GM12878 (cell line): Measurements from ENCODE around the gene FOXK1. TPM values are rescaled to one million over a fixed set of nuclear protein-coding genes. Genes with fewer than 3 reads are reported as not detected.

Source experiments
- ATAC-seq: fragments of 200-7000 bp; cut with Tn5 transposase; 3 replicates; pipeline ENCODE4 v1.9.1; 2020; ENCODE audit warnings: mild to moderate bottlenecking, moderate library complexity
- BruUV-seq: library from RNA; stranded (reverse); fragments of 400-500 nt; replicated peaks from 2 replicates; lab custom pipeline; 2021; lab: Mats Ljungman, UMichigan
- CTCF ChIA-PET: fragments of 300-600 bp; sonication (Branson Sonifier 250); formaldehyde crosslinking; extraction: SDS; loops from one replicate; lab custom pipeline; 2021; ENCODE audit warnings: inconsistent platforms; lab: Yijun Ruan, JAX
- POLR2A ChIA-PET: fragments of 350-600 bp; formaldehyde crosslinking; extraction: SDS; loops from one replicate; lab custom pipeline; 2021; ENCODE audit warnings: inconsistent platforms; lab: Charles Lee
- RAD21 ChIA-PET: fragments of 300-600 bp; sonication (Branson Sonifier 250); formaldehyde crosslinking; loops from one replicate; lab custom pipeline; 2023; ENCODE audit warnings: antibody characterized with exemption; ENCODE audit not compliant: unreplicated experiment; lab: Charles Lee
- SMC1A ChIA-PET: fragments of 300-600 bp; sonication (Branson Sonifier 250); formaldehyde crosslinking; loops from one replicate; lab custom pipeline; 2023; ENCODE audit not compliant: unreplicated experiment, uncharacterized antibody; lab: Charles Lee
- DNase-seq: peaks from one replicate; pipeline ENCODE4 v3.0.0-alpha.2; 2011; ENCODE audit warnings: low read depth, low spot score
- FAIRE-seq: peaks from 3 replicates; lab custom pipeline; 2011; peaks lifted over from hg19 to GRCh38; lab: Jason Lieb, UNC
- H2AFZ ChIP-seq: 2 replicates; pipeline ENCODE4 v1.6.0; 2011; ENCODE audit warnings: low read depth, low read length, control low read depth; ENCODE audit not compliant: control insufficient read depth
- H3K27ac ChIP-seq: 2 replicates; pipeline ENCODE4 v1.5.1; 2011; ENCODE audit warnings: control low read depth; ENCODE audit not compliant: control insufficient read depth, insufficient read depth
- H3K27me3 ChIP-seq, 2 experiments: replicated peaks in 1 of 2; 2 replicates each; pipeline versions ENCODE4 v1.6.0 to v1.6.1; 2011; ENCODE audit warnings: low read length in 1 of 2; ENCODE audit not compliant: control insufficient read depth in 2 of 2, insufficient read depth in 2 of 2
- H3K36me3 ChIP-seq, 2 experiments: 2 replicates each; pipeline ENCODE4 v1.5.1; 2011; ENCODE audit warnings: low read length in 1 of 2; ENCODE audit not compliant: control insufficient read depth in 2 of 2, insufficient read depth in 2 of 2
- H3K4me1 ChIP-seq: 2 replicates; pipeline ENCODE4 v1.6.1; 2011; ENCODE audit warnings: mild to moderate bottlenecking, low read length, moderate library complexity, mixed read lengths; ENCODE audit not compliant: control insufficient read depth, insufficient read depth
- H3K4me2 ChIP-seq: 2 replicates; pipeline ENCODE4 v1.6.0; 2011; ENCODE audit warnings: control low read depth; ENCODE audit not compliant: control insufficient read depth, insufficient read depth
- H3K4me3 ChIP-seq: fragments of 200-600 bp; sonication (generic); 2 replicates; pipeline ENCODE4 v1.5.1; 2016
- H3K79me2 ChIP-seq: 2 replicates; pipeline ENCODE4 v1.6.0; 2011; ENCODE audit warnings: low read length; ENCODE audit not compliant: control insufficient read depth, insufficient read depth
- H3K9ac ChIP-seq: 2 replicates; pipeline ENCODE4 v1.8.0; 2011; ENCODE audit warnings: low read length, control low read depth, mixed read lengths; ENCODE audit not compliant: control insufficient read depth, insufficient read depth
- H3K9me3 ChIP-seq: replicated peaks from 3 replicates; pipeline ENCODE4 v1.5.1; 2011; ENCODE audit warnings: mild to moderate bottlenecking, low read length; ENCODE audit not compliant: control insufficient read depth, insufficient read depth
- H4K20me1 ChIP-seq: 2 replicates; pipeline ENCODE4 v1.6.0; 2011; ENCODE audit not compliant: control insufficient read depth, insufficient read depth
- BMI1 ChIP-seq: fragments of 450-650 bp; IDR thresholded peaks from 2 replicates; pipeline ENCODE4 v1.6.1; 2016; ENCODE audit warnings: mild to moderate bottlenecking, moderate library complexity, borderline replicate concordance
- ESRRA ChIP-seq: IDR thresholded peaks from 2 replicates; pipeline ENCODE4 v1.6.1; 2012; ENCODE audit warnings: mild to moderate bottlenecking, low read length, improper control_type of control experiment
- HDAC2 ChIP-seq: fragments of 200-600 bp; sonication (generic); IDR thresholded peaks from 2 replicates; pipeline ENCODE4 v1.6.1; 2017
- IRF4 ChIP-seq: IDR thresholded peaks from 2 replicates; pipeline ENCODE4 v1.6.1; 2011; ENCODE audit warnings: low read depth, low read length
- IRF5 ChIP-seq: fragments of 450-650 bp; IDR thresholded peaks from 2 replicates; pipeline ENCODE4 v1.6.1; 2017; ENCODE audit warnings: borderline replicate concordance
- LARP7 ChIP-seq: fragments of 450-650 bp; IDR thresholded peaks from 2 replicates; pipeline ENCODE4 v1.6.1; 2017; ENCODE audit warnings: mild to moderate bottlenecking
- MTA2 ChIP-seq: fragments of 450-650 bp; IDR thresholded peaks from 2 replicates; pipeline ENCODE4 v1.6.1; 2016; ENCODE audit warnings: low read depth, mild to moderate bottlenecking, moderate library complexity
- MXI1 ChIP-seq: fragments of 150-350 bp; IDR thresholded peaks from 2 replicates; pipeline ENCODE4 v1.6.1; 2011; ENCODE audit warnings: low read depth, mild to moderate bottlenecking, inconsistent platforms, low read length, improper control_type of control experiment
- MYC ChIP-seq: IDR thresholded peaks from 2 replicates; pipeline ENCODE4 v1.6.1; 2011; ENCODE audit warnings: mild to moderate bottlenecking, low read length, moderate library complexity, inconsistent platforms; ENCODE audit not compliant: insufficient read depth, insufficient replicate concordance, insufficient read length, severe bottlenecking
- POLR2A ChIP-seq: IDR thresholded peaks from 2 replicates; pipeline ENCODE4 v1.6.1; 2011; ENCODE audit warnings: low read depth, mild to moderate bottlenecking, low read length
- SP1 ChIP-seq: IDR thresholded peaks from one replicate; pipeline ENCODE4 v1.6.1; 2011; ENCODE audit warnings: low read depth, low read length
- SREBF1 ChIP-seq: IDR thresholded peaks from 2 replicates; pipeline ENCODE4 v1.6.1; 2012; ENCODE audit warnings: mild to moderate bottlenecking, low read length
- TAF1 ChIP-seq: IDR thresholded peaks from 2 replicates; pipeline ENCODE4 v1.6.1; 2011; ENCODE audit warnings: mild to moderate bottlenecking, low read depth, low read length, borderline replicate concordance
- ZBTB33 ChIP-seq: fragments of 450-650 bp; IDR thresholded peaks from 2 replicates; pipeline ENCODE4 v1.6.1; 2017; ENCODE audit warnings: mild to moderate bottlenecking
- ZNF384 ChIP-seq: IDR thresholded peaks from 2 replicates; pipeline ENCODE4 v1.6.1; 2012; ENCODE audit warnings: low read depth, mild to moderate bottlenecking, low read length, improper control_type of control experiment, borderline replicate concordance
- WGBS: methylation state at CpG from one replicate; pipeline ENCODE4 v1.1.6; 2016; ENCODE audit warnings: low lambda C conversion rate; ENCODE audit not compliant: insufficient replicate concordance, insufficient coverage; ENCODE audit errors: missing lambda C conversion rate; 5-methylcytosine and 5-hydroxymethylcytosine counted together
- in situ Hi-C: fragments of 300-500 bp; cut with MboI; formaldehyde crosslinking; loops from 9 replicates; pipeline ENCODE4 v1.14.3; 2018; ENCODE audit warnings: mixed read lengths
- intact Hi-C: fragments of 100-400 bp; cut with micrococcal nuclease; formaldehyde crosslinking; loops from one replicate; pipeline ENCODE4 v1.14.2; 2022; ENCODE audit not compliant: unreplicated experiment
- polyA plus RNA-seq, 11 experiments: library from polyadenylated mRNA; depleted of rRNA in 4 of 11; unstranded in 6 of 11; stranded (reverse) in 5 of 11; fragments of >200 nt; fragmentation: Nextera tagmentation in 4 of 11; fragmentation: Illumina TruSeq in 1 of 11; extraction: Ambion mirVana in 4 of 11; extraction: Trizol in 1 of 11; gene quantifications; 1 replicate in 1 of 11; 2 replicates in 10 of 11; pipeline versions ENCODE4 v1.2.1 to v1.2.3, GENCODE V29; 2011 to 2016; ENCODE audit warnings: inconsistent platforms in 2 of 11, missing spikeins in 2 of 11, low read depth in 1 of 11
- total RNA-seq, 4 experiments: library from RNA; depleted of rRNA in 3 of 4; stranded (reverse); fragments of >200 nt in 3 of 4; fragmentation: Illumina TruSeq in 1 of 4; extraction: Trizol in 1 of 4; gene quantifications; 2 replicates each; pipeline versions ENCODE4 v1.2.1 to v1.2.3, GENCODE V29; 2013 to 2021
- TF ChIP-seq, protein P1 (sequence below): fragments of 450-650 bp; IDR thresholded peaks from 2 replicates; pipeline ENCODE4 v1.6.1; 2016; ENCODE audit warnings: mild to moderate bottlenecking

Gene FOXK1
- total and polyA plus RNA-seq, 10 of the 15 experiments (the other 5 are each of a cell fraction or from before 2014, with no cell fraction given): 0.24 to 31.8 (median 4.5) TPM

GRCh38 chr7:4742051-4742573 lies 60.0 kb downstream of the FOXK1 start:
- Histone ChIP-seq H4K20me1 (no peaks in the 10 kb centered on the region), H3K36me3 (peaks cover 9 to 14% of the 10 kb centered on the region in 2 experiments; a peak in 3 of 4 replicates), H2AFZ (no peak overlapping the region), H3K4me1 (peaks cover 21% of the 10 kb centered on the region), H3K4me3 (no peak overlapping the region), H3K9me3 (no peaks in the 10 kb centered on the region), H3K27me3 (no peaks in the 10 kb centered on the region), H3K4me2 (no peak overlapping the region), H3K79me2 (peaks cover 10% of the 10 kb centered on the region), H3K9ac (no peak overlapping the region), H3K27ac (no peak overlapping the region)
- in situ Hi-C loops (no loop called here), intact Hi-C loops (no loop called here)
- BruUV-seq: no TSS peak
- SMC1A ChIA-PET: no interaction called here
- DNase-seq (no peak), FAIRE-seq (no peak), ATAC-seq (no peak)
- RAD21 ChIA-PET: interaction anchor here (3.8 kb wide), 1 partner anchor 17 kb away, joined by 16 read pairs; no protein-coding TSS in a partner anchor
- 94% methylated on average over 23 of the region's 23 CpGs for WGBS
- CTCF ChIA-PET: no interaction called here
- POLR2A ChIA-PET: no interaction called here
- TF ChIP-seq MTA2: no peak
- TF ChIP-seq MXI1: no peak
- no peak for TF ChIP-seq TAF1
- no peak for TF ChIP-seq SP1
- TF ChIP-seq, protein P1, sequence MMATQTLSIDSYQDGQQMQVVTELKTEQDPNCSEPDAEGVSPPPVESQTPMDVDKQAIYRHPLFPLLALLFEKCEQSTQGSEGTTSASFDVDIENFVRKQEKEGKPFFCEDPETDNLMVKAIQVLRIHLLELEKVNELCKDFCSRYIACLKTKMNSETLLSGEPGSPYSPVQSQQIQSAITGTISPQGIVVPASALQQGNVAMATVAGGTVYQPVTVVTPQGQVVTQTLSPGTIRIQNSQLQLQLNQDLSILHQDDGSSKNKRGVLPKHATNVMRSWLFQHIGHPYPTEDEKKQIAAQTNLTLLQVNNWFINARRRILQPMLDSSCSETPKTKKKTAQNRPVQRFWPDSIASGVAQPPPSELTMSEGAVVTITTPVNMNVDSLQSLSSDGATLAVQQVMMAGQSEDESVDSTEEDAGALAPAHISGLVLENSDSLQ: no peak
- TF ChIP-seq ZBTB33: no peak
- no peak for TF ChIP-seq IRF4
- TF ChIP-seq ESRRA: no peak
- TF ChIP-seq IRF5: no peak
- no peak for TF ChIP-seq BMI1
- TF ChIP-seq MYC: no peak
- TF ChIP-seq POLR2A: no peak
- no peak for TF ChIP-seq HDAC2
- TF ChIP-seq LARP7: no peak
- no peak for TF ChIP-seq SREBF1
- no peak for TF ChIP-seq ZNF384
